Transverse colon (tissue), 4 donors: ENCODE results near the gene BFSP2.

Experiments used
- CTCF ChIP-seq, 5 experiments: fragments of 200-600 bp in 3 of 5; fragments of 450-650 bp in 2 of 5; sonication (generic) in 3 of 5; IDR thresholded peaks; 1 replicate in 2 of 5; 2 replicates in 3 of 5; pipeline ENCODE4 v1.5.1; 2016 to 2017; ENCODE audit warnings: antibody characterized with exemption in 5 of 5, inconsistent platforms in 3 of 5, mild to moderate bottlenecking in 2 of 5, moderate library complexity in 1 of 5
- EP300 ChIP-seq: sonication (generic); formaldehyde crosslinking; IDR thresholded peaks from one replicate; pipeline ENCODE4 v1.6.1; 2017; ENCODE audit warnings: antibody characterized with exemption, low read depth
- POLR2A ChIP-seq: fragments of 450-650 bp; IDR thresholded peaks from one replicate; pipeline ENCODE4 v1.6.1; 2016; ENCODE audit warnings: antibody characterized with exemption, mild to moderate bottlenecking, moderate library complexity
- POLR2AphosphoS5 ChIP-seq, 3 donors: sonication (generic); formaldehyde crosslinking; IDR thresholded peaks; one replicate each; pipeline ENCODE4 v1.6.1; 2016; ENCODE audit warnings: antibody characterized with exemption in 3 of 3

DNA sequence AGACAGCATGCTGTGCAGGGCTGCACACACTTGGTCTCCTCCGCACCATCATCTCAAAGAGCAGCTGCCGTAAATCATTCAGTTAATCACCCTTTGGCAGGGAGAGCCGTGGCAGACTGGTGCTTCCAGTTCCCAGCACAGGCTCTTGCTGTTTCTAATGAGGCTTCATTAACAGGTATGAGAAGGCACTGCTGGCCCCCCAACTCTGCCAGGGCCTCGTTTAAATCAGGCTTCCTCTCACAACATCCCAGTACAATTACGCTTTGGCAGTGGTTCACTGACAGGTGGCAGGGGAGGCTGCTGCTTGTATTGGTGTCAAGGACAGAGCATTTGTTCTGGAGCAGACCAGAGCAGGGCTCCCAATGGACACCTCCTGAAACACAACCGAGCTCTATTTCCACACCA, 77.1 kb downstream of the BFSP2 start:
- TF ChIP-seq CTCF (IDR thresholded peaks at IDR 0.05) (no peak), POLR2A (no peak), POLR2AphosphoS5 (IDR thresholded peaks at IDR 0.05) (no peak), EP300 (no peak)
